Measurements from ENCODE around the gene TERT.

GRCh38 chr5:1330146-1330846, 35.4 kb upstream of the TERT start:
- TF ChIP-seq ZFP30 (CRISPR knock-in tag; IDR thresholded peaks at IDR 0.05) (no peak), GLIS3 (CRISPR knock-in tag; IDR thresholded peaks at IDR 0.05) (no peak), CSDC2 (CRISPR knock-in tag; IDR thresholded peaks at IDR 0.05) (no peak), CREB5 (CRISPR knock-in tag; IDR thresholded peaks at IDR 0.05; ENCODE audit: low read depth) (no peak), ARNTL (CRISPR knock-in tag; IDR thresholded peaks at IDR 0.05; ENCODE audit: borderline replicate concordance, low read depth) (no peak), TSHZ2 (CRISPR knock-in tag; IDR thresholded peaks at IDR 0.05) (no peak)

All from SK-N-SH treated with all-trans-retinoic acid at 6 μM for 48 hours (cell line).